IMR-90 (cell line): ENCODE data around the gene AP3D1. TPM values are rescaled to one million over a fixed set of nuclear protein-coding genes. Genes with fewer than 3 reads are reported as not detected.
A peak's percentile ranks its signal among the peaks of the same experiment; 100 is the strongest.

Experiments
- ATAC-seq: fragments of 200-7000 bp; cut with Tn5 transposase; 2 replicates; pipeline ENCODE4 v1.9.1; 2020; ENCODE audit warnings: low read depth, mild to moderate bottlenecking, moderate library complexity
- BruUV-seq: library from RNA; stranded (reverse); fragments of 400-500 nt; replicated peaks from 2 replicates; lab custom pipeline; 2021; lab: Mats Ljungman, UMichigan
- CTCF ChIA-PET: fragments of 300-600 bp; formaldehyde crosslinking; extraction: SDS; loops from one replicate; lab custom pipeline; 2021; ENCODE audit warnings: antibody characterized with exemption; lab: Yijun Ruan, JAX
- POLR2A ChIA-PET: fragments of 300-600 bp; sonication (Branson Sonifier 250); formaldehyde crosslinking; loops from one replicate; lab custom pipeline; 2022; ENCODE audit warnings: antibody characterized with exemption; ENCODE audit not compliant: unreplicated experiment; lab: Charles Lee
- DNase-seq: peaks from one replicate; pipeline ENCODE4 v3.0.0; 2013
- H2AFZ ChIP-seq: replicated peaks from 2 replicates; pipeline ENCODE3; 2013; ENCODE audit warnings: low read length, mild to moderate bottlenecking; ENCODE audit not compliant: poor library complexity
- H2AK5ac ChIP-seq: 2 replicates; pipeline ENCODE4 v1.6.1; 2013; ENCODE audit warnings: low read depth, low read length, inconsistent platforms
- H2AK9ac ChIP-seq: replicated peaks from 2 replicates; pipeline ENCODE3; 2013; ENCODE audit warnings: mild to moderate bottlenecking, low read depth, low read length, moderate library complexity; ENCODE audit not compliant: poor library complexity
- H2BK120ac ChIP-seq: 2 replicates; pipeline ENCODE4 v1.6.1; 2013; ENCODE audit warnings: low read depth, low read length, inconsistent platforms
- H2BK15ac ChIP-seq: 3 replicates; pipeline ENCODE4 v1.6.1; 2013; ENCODE audit warnings: low read depth, low read length, inconsistent platforms
- H2BK20ac ChIP-seq: 2 replicates; pipeline ENCODE4 v1.6.1; 2013; ENCODE audit warnings: low read depth, mild to moderate bottlenecking, inconsistent platforms, low read length, moderate library complexity
- H2BK5ac ChIP-seq: 2 replicates; pipeline ENCODE4 v1.6.1; 2013; ENCODE audit warnings: mild to moderate bottlenecking, low read depth, low read length, inconsistent platforms; ENCODE audit not compliant: poor library complexity, severe bottlenecking
- H3K14ac ChIP-seq: replicated peaks from 2 replicates; pipeline ENCODE4 v1.6.1; 2013; ENCODE audit warnings: low read depth, low read length, inconsistent platforms
- H3K18ac ChIP-seq: 2 replicates; pipeline ENCODE4 v1.6.1; 2013; ENCODE audit warnings: low read depth, low read length, control low read depth
- H3K23ac ChIP-seq: 2 replicates; pipeline ENCODE4 v1.6.1; 2013; ENCODE audit warnings: low read depth, low read length, inconsistent platforms
- H3K27ac ChIP-seq: 2 replicates; pipeline ENCODE4 v1.5.1; 2013; ENCODE audit warnings: mild to moderate bottlenecking, control low read depth, low read length; ENCODE audit not compliant: insufficient read depth
- H3K27me3 ChIP-seq: 2 replicates; pipeline ENCODE4 v1.6.1; 2013; ENCODE audit warnings: low read length; ENCODE audit not compliant: control insufficient read depth, insufficient read depth
- H3K36me3 ChIP-seq: 2 replicates; pipeline ENCODE4 v1.6.1; 2013; ENCODE audit warnings: low read length, mixed read lengths; ENCODE audit not compliant: control insufficient read depth, insufficient read depth
- H3K4ac ChIP-seq: 2 replicates; pipeline ENCODE4 v1.6.1; 2013; ENCODE audit warnings: low read depth, low read length, inconsistent platforms
- H3K4me1 ChIP-seq: 2 replicates; pipeline ENCODE4 v1.6.1; 2013; ENCODE audit warnings: low read length, mixed read lengths; ENCODE audit not compliant: control insufficient read depth, insufficient read depth
- H3K4me2 ChIP-seq: 2 replicates; pipeline ENCODE4 v1.6.1; 2013; ENCODE audit warnings: low read depth, mild to moderate bottlenecking, control low read depth, low read length, moderate library complexity
- H3K4me3 ChIP-seq: 2 replicates; pipeline ENCODE4 v1.5.1; 2013; ENCODE audit warnings: low read depth, mild to moderate bottlenecking, control low read depth, low read length, moderate library complexity; ENCODE audit not compliant: insufficient read depth
- H3K56ac ChIP-seq: 2 replicates; pipeline ENCODE4 v1.6.1; 2013; ENCODE audit warnings: low read length, inconsistent platforms; ENCODE audit not compliant: insufficient read depth; ENCODE audit errors: extremely low read depth
- H3K79me1 ChIP-seq, 2 experiments: 2 replicates each; pipeline ENCODE4 v1.6.1; 2013; ENCODE audit warnings: low read length in 2 of 2, inconsistent platforms in 1 of 2, low read depth in 1 of 2
- H3K9ac ChIP-seq: 2 replicates; pipeline ENCODE4 v1.6.1; 2013; ENCODE audit warnings: low read depth, low read length, control low read depth
- H3K9me1 ChIP-seq: 2 replicates; pipeline ENCODE4 v1.6.1; 2013; ENCODE audit warnings: low read length, inconsistent platforms; ENCODE audit not compliant: insufficient read depth
- H3K9me3 ChIP-seq: 2 replicates; pipeline ENCODE4 v1.6.1; 2013; ENCODE audit warnings: low read length; ENCODE audit not compliant: control insufficient read depth, insufficient read depth
- H4K20me1 ChIP-seq: 2 replicates; pipeline ENCODE4 v1.6.1; 2013; ENCODE audit warnings: low read length, inconsistent platforms; ENCODE audit not compliant: insufficient read depth
- H4K5ac ChIP-seq: 2 replicates; pipeline ENCODE4 v1.6.1; 2013; ENCODE audit warnings: mild to moderate bottlenecking, low read depth, low read length, control low read depth
- H4K8ac ChIP-seq, 2 experiments: 2 replicates each; pipeline ENCODE4 v1.6.1; 2013; ENCODE audit warnings: low read depth in 2 of 2, low read length in 2 of 2, control low read depth in 1 of 2, inconsistent platforms in 1 of 2
- H4K91ac ChIP-seq: 2 replicates; pipeline ENCODE4 v1.6.1; 2013; ENCODE audit warnings: low read depth, low read length, inconsistent platforms; ENCODE audit not compliant: insufficient read depth
- BHLHE40 ChIP-seq: fragments of 150-350 bp; IDR thresholded peaks from 2 replicates; pipeline ENCODE4 v1.6.1; 2016; ENCODE audit warnings: mild to moderate bottlenecking, low read depth, low read length
- CEBPB ChIP-seq: IDR thresholded peaks from 2 replicates; pipeline ENCODE4 v1.6.1; 2012; ENCODE audit warnings: low read depth, low read length, improper control_type of control experiment
- CHD1 ChIP-seq: IDR thresholded peaks from 2 replicates; pipeline ENCODE4 v1.6.1; 2012; ENCODE audit warnings: low read depth, low read length, improper control_type of control experiment
- CTCF ChIP-seq: conservative IDR thresholded peaks from 2 replicates; pipeline ENCODE4 v1.5.1; 2012; ENCODE audit warnings: mild to moderate bottlenecking, low read depth, low read length, improper control_type of control experiment
- ELK1 ChIP-seq: fragments of 150-350 bp; IDR thresholded peaks from 2 replicates; pipeline ENCODE4 v1.6.1; 2016; ENCODE audit warnings: low read depth, mild to moderate bottlenecking, low read length, moderate library complexity, borderline replicate concordance
- FOS ChIP-seq: fragments of 150-350 bp; IDR thresholded peaks from 2 replicates; pipeline ENCODE4 v1.6.1; 2016; ENCODE audit warnings: low read depth, low read length
- MAFK ChIP-seq: IDR thresholded peaks from 2 replicates; pipeline ENCODE4 v1.6.1; 2012; ENCODE audit warnings: low read depth, low read length, improper control_type of control experiment
- MAZ ChIP-seq: IDR thresholded peaks from 2 replicates; pipeline ENCODE4 v1.6.1; 2012; ENCODE audit warnings: low read depth, mild to moderate bottlenecking, low read length, improper control_type of control experiment, moderate library complexity, borderline replicate concordance
- MXI1 ChIP-seq: IDR thresholded peaks from 2 replicates; pipeline ENCODE4 v1.6.1; 2012; ENCODE audit warnings: low read depth, mild to moderate bottlenecking, low read length, moderate library complexity, borderline replicate concordance
- NFE2L2 ChIP-seq: fragments of 150-350 bp; IDR thresholded peaks from 2 replicates; pipeline ENCODE4 v1.6.1; 2016; ENCODE audit warnings: low read depth, mild to moderate bottlenecking, low read length
- POLR2A ChIP-seq: IDR thresholded peaks from 2 replicates; pipeline ENCODE4 v1.6.1; 2012; ENCODE audit warnings: mild to moderate bottlenecking, low read depth, low read length
- RAD21 ChIP-seq: IDR thresholded peaks from 2 replicates; pipeline ENCODE4 v1.6.1; 2012; ENCODE audit warnings: low read length, improper control_type of control experiment
- RCOR1 ChIP-seq: IDR thresholded peaks from 2 replicates; pipeline ENCODE4 v1.6.1; 2012; ENCODE audit warnings: mild to moderate bottlenecking, low read length, improper control_type of control experiment; ENCODE audit not compliant: insufficient replicate concordance
- RFX5 ChIP-seq: IDR thresholded peaks from 2 replicates; pipeline ENCODE4 v1.8.0; 2012; ENCODE audit warnings: low read depth, mild to moderate bottlenecking, low read length, moderate library complexity
- SMC3 ChIP-seq: fragments of 150-350 bp; IDR thresholded peaks from 2 replicates; pipeline ENCODE4 v1.6.1; 2016; ENCODE audit warnings: low read depth, mild to moderate bottlenecking, antibody characterized with exemption, low read length, moderate library complexity
- USF2 ChIP-seq: fragments of 150-350 bp; IDR thresholded peaks from 2 replicates; pipeline ENCODE4 v1.6.1; 2017; ENCODE audit warnings: mild to moderate bottlenecking, antibody characterized with exemption, low read length, low read depth
- WGBS, 2 experiments: methylation state at CpG; one replicate each; pipeline versions ENCODE4 v1.1.5 to v1.1.7; 2013; ENCODE audit warnings: missing lambda C conversion rate in 2 of 2; ENCODE audit not compliant: insufficient read length in 1 of 2; ENCODE audit errors: extremely low coverage in 2 of 2; 5-methylcytosine and 5-hydroxymethylcytosine counted together
- dilution Hi-C: fragments of 300-500 bp; cut with HindIII; formaldehyde crosslinking; loops from one replicate; pipeline ENCODE4 v1.14.3; 2018; ENCODE audit warnings: low sequenced_read_pairs; ENCODE audit not compliant: unreplicated experiment
- in situ Hi-C: fragments of 300-500 bp; cut with MboI; formaldehyde crosslinking; loops from 3 replicates; pipeline ENCODE4 v1.14.3; 2019; ENCODE audit warnings: low sequenced_read_pairs, inconsistent platforms, mixed read lengths
- intact Hi-C: fragments of 100-400 bp; cut with micrococcal nuclease; formaldehyde crosslinking; loops from 2 replicates; pipeline ENCODE4 v1.10.0; 2022
- polyA plus RNA-seq, 3 experiments: library from polyadenylated mRNA; depleted of rRNA; stranded (reverse); fragments of >200 nt; gene quantifications; 2 replicates each; pipeline ENCODE4 v1.2.3, GENCODE V29; 2012; ENCODE audit warnings: low replicate concordance in 1 of 3
- total RNA-seq: library from RNA; depleted of rRNA; stranded (reverse); fragments of >200 nt; gene quantifications from 2 replicates; pipeline ENCODE4 v1.2.3, GENCODE V29; 2012

AP3D1 gene
- total and polyA plus RNA-seq, 2 of the 4 experiments (the other 2 are of a cell fraction) = 75.3 to 129 TPM

- CTCF ChIA-PET = no interaction called here
- dilution Hi-C loops (no loop called here), in situ Hi-C loops (no loop called here), intact Hi-C loops (no loop called here)
- Histone ChIP-seq H2AK5ac (peak overlapping the region; percentile 72), H3K27ac (peak overlapping the region; percentile 28; the same call in 1 of the 2 replicates), H4K8ac (peak overlapping the region in 1 of 2 experiments; percentile 14; a peak in 2 of 4 replicates), H4K20me1 (peaks cover 86% of the 10 kb centered on the region), H3K23ac (peak overlapping the region; percentile 89), H2BK5ac (peak overlapping the region; percentile 42), H4K5ac (no peak overlapping the region; the same call in 1 of the 2 replicates), H3K18ac (no peak overlapping the region), H3K9me3 (no peaks in the 10 kb centered on the region), H2BK20ac (0 out of 2 replicates have a peak overlapping the region, but pooled peaks have one; percentile 46), H3K4me2 (no peak overlapping the region), H2BK15ac (0 out of 3 replicates have a peak overlapping the region, but pooled peaks have one; percentile 40), H3K4ac (peak overlapping the region; percentile 87), H3K4me3 (no peak overlapping the region), H2AFZ (peak overlapping the region; percentile 70), H3K4me1 (peaks cover 37% of the 10 kb centered on the region), H3K14ac (peak overlapping the region; percentile 55; the same call in 1 of the 2 replicates), H3K9me1 (peaks cover 32% of the 10 kb centered on the region), H3K79me1 (peaks cover 14 to 71% of the 10 kb centered on the region in 2 experiments; a peak in 2 of 4 replicates), H3K56ac (no peak overlapping the region), H4K91ac (peak overlapping the region; percentile 46; the same call in 1 of the 2 replicates), H2AK9ac (peak overlapping the region; percentile 89), H3K9ac (no peak overlapping the region), H3K27me3 (no peaks in the 10 kb centered on the region), H2BK120ac (peak overlapping the region; percentile 44), H3K36me3 (peaks cover 5% of the 10 kb centered on the region)
- DNase-seq = no peak
- POLR2A ChIA-PET = no interaction called here
- WGBS, 2 experiments = 80% methylated on average over 3 of the region's 5 CpGs; no CpG with 5 or more reads in 1 of the 2 experiments
- no peak for ATAC-seq
- TF ChIP-seq SMC3 (no peak), FOS (no peak), NFE2L2 (no peak), ELK1 (no peak), USF2 (no peak), CTCF (no peak), CEBPB (no peak), POLR2A (no peak), BHLHE40 (no peak), RFX5 (no peak), MAZ (no peak), MXI1 (no peak), CHD1 (no peak), RAD21 (no peak), MAFK (no peak), RCOR1 (no peak)
- no TSS peak for BruUV-seq
These were observed 19.6 kb upstream of the AP3D1 start for GRCh38 chr19:2170987-2171348.
